GM12878 (cell line): ENCODE results near the gene NRP1. TPM values are rescaled to one million over a fixed set of nuclear protein-coding genes. Genes with fewer than 3 reads are reported as not detected.

Experiments used
- ATAC-seq: fragments of 200-7000 bp; cut with Tn5 transposase; 3 replicates; pipeline ENCODE4 v1.9.1; 2020; ENCODE audit warnings: mild to moderate bottlenecking, moderate library complexity
- BruUV-seq: library from RNA; stranded (reverse); fragments of 400-500 nt; replicated peaks from 2 replicates; lab custom pipeline; 2021; lab: Mats Ljungman, UMichigan
- CTCF ChIA-PET: fragments of 300-600 bp; sonication (Branson Sonifier 250); formaldehyde crosslinking; extraction: SDS; loops from one replicate; lab custom pipeline; 2021; ENCODE audit warnings: inconsistent platforms; lab: Yijun Ruan, JAX
- POLR2A ChIA-PET: fragments of 350-600 bp; formaldehyde crosslinking; extraction: SDS; loops from one replicate; lab custom pipeline; 2021; ENCODE audit warnings: inconsistent platforms; lab: Charles Lee
- RAD21 ChIA-PET: fragments of 300-600 bp; sonication (Branson Sonifier 250); formaldehyde crosslinking; loops from one replicate; lab custom pipeline; 2023; ENCODE audit warnings: antibody characterized with exemption; ENCODE audit not compliant: unreplicated experiment; lab: Charles Lee
- SMC1A ChIA-PET: fragments of 300-600 bp; sonication (Branson Sonifier 250); formaldehyde crosslinking; loops from one replicate; lab custom pipeline; 2023; ENCODE audit not compliant: unreplicated experiment, uncharacterized antibody; lab: Charles Lee
- DNase-seq: peaks from one replicate; pipeline ENCODE4 v3.0.0-alpha.2; 2011; ENCODE audit warnings: low read depth, low spot score
- FAIRE-seq: peaks from 3 replicates; lab custom pipeline; 2011; peaks lifted over from hg19 to GRCh38; lab: Jason Lieb, UNC
- H2AFZ ChIP-seq: 2 replicates; pipeline ENCODE4 v1.6.0; 2011; ENCODE audit warnings: low read depth, low read length, control low read depth; ENCODE audit not compliant: control insufficient read depth
- H3K27ac ChIP-seq: 2 replicates; pipeline ENCODE4 v1.5.1; 2011; ENCODE audit warnings: control low read depth; ENCODE audit not compliant: control insufficient read depth, insufficient read depth
- H3K27me3 ChIP-seq, 2 experiments: replicated peaks in 1 of 2; 2 replicates each; pipeline versions ENCODE4 v1.6.0 to v1.6.1; 2011; ENCODE audit warnings: low read length in 1 of 2; ENCODE audit not compliant: control insufficient read depth in 2 of 2, insufficient read depth in 2 of 2
- H3K36me3 ChIP-seq, 2 experiments: 2 replicates each; pipeline ENCODE4 v1.5.1; 2011; ENCODE audit warnings: low read length in 1 of 2; ENCODE audit not compliant: control insufficient read depth in 2 of 2, insufficient read depth in 2 of 2
- H3K4me1 ChIP-seq: 2 replicates; pipeline ENCODE4 v1.6.1; 2011; ENCODE audit warnings: mild to moderate bottlenecking, low read length, moderate library complexity, mixed read lengths; ENCODE audit not compliant: control insufficient read depth, insufficient read depth
- H3K4me2 ChIP-seq: 2 replicates; pipeline ENCODE4 v1.6.0; 2011; ENCODE audit warnings: control low read depth; ENCODE audit not compliant: control insufficient read depth, insufficient read depth
- H3K4me3 ChIP-seq: fragments of 200-600 bp; sonication (generic); 2 replicates; pipeline ENCODE4 v1.5.1; 2016
- H3K79me2 ChIP-seq: 2 replicates; pipeline ENCODE4 v1.6.0; 2011; ENCODE audit warnings: low read length; ENCODE audit not compliant: control insufficient read depth, insufficient read depth
- H3K9ac ChIP-seq: 2 replicates; pipeline ENCODE4 v1.8.0; 2011; ENCODE audit warnings: low read length, control low read depth, mixed read lengths; ENCODE audit not compliant: control insufficient read depth, insufficient read depth
- H3K9me3 ChIP-seq: replicated peaks from 3 replicates; pipeline ENCODE4 v1.5.1; 2011; ENCODE audit warnings: mild to moderate bottlenecking, low read length; ENCODE audit not compliant: control insufficient read depth, insufficient read depth
- H4K20me1 ChIP-seq: 2 replicates; pipeline ENCODE4 v1.6.0; 2011; ENCODE audit not compliant: control insufficient read depth, insufficient read depth
- CEBPZ ChIP-seq: fragments of 150-350 bp; IDR thresholded peaks from 2 replicates; pipeline ENCODE4 v1.6.1; 2016; ENCODE audit warnings: low read depth, low read length
- CHD2 ChIP-seq: IDR thresholded peaks from 2 replicates; pipeline ENCODE4 v1.6.1; 2011; ENCODE audit warnings: low read depth, low read length, improper control_type of control experiment, borderline replicate concordance
- GABPA ChIP-seq: IDR thresholded peaks from 2 replicates; pipeline ENCODE4 v1.6.1; 2014; ENCODE audit warnings: antibody characterized with exemption, low read depth, mild to moderate bottlenecking, inconsistent platforms
- HDAC2 ChIP-seq: fragments of 200-600 bp; sonication (generic); IDR thresholded peaks from 2 replicates; pipeline ENCODE4 v1.6.1; 2017
- IKZF2 ChIP-seq, 2 experiments: fragments of 450-650 bp; IDR thresholded peaks; 2 replicates each; pipeline ENCODE4 v1.6.1; 2017; ENCODE audit warnings: mild to moderate bottlenecking in 2 of 2, moderate library complexity in 2 of 2
- LARP7 ChIP-seq: fragments of 450-650 bp; IDR thresholded peaks from 2 replicates; pipeline ENCODE4 v1.6.1; 2017; ENCODE audit warnings: mild to moderate bottlenecking
- MEF2B ChIP-seq: fragments of 450-650 bp; IDR thresholded peaks from 2 replicates; pipeline ENCODE4 v1.6.1; 2018; ENCODE audit warnings: mild to moderate bottlenecking, moderate library complexity; ENCODE audit not compliant: partially characterized antibody, poor library complexity, severe bottlenecking
- NFYB ChIP-seq: IDR thresholded peaks from 2 replicates; pipeline ENCODE4 v1.6.1; 2011; ENCODE audit warnings: low read depth, mild to moderate bottlenecking, low read length, improper control_type of control experiment, moderate library complexity; ENCODE audit not compliant: insufficient read depth
- PRDM15 ChIP-seq: fragments of 450-650 bp; formaldehyde crosslinking; IDR thresholded peaks from 2 replicates; pipeline ENCODE4 v1.4.0; 2020; ENCODE audit warnings: mild to moderate bottlenecking, moderate library complexity
- RAD21 ChIP-seq: IDR thresholded peaks from 2 replicates; pipeline ENCODE4 v1.6.1; 2011; ENCODE audit warnings: mild to moderate bottlenecking, low read depth, low read length, moderate library complexity; ENCODE audit not compliant: insufficient read depth
- SMC3 ChIP-seq: IDR thresholded peaks from 2 replicates; pipeline ENCODE4 v1.6.1; 2011; ENCODE audit warnings: low read length, improper control_type of control experiment, borderline replicate concordance
- TARDBP ChIP-seq: IDR thresholded peaks from 2 replicates; pipeline ENCODE4 v1.6.1; 2016; ENCODE audit warnings: borderline replicate concordance
- TBL1XR1 ChIP-seq: IDR thresholded peaks from 2 replicates; pipeline ENCODE4 v1.6.1; 2012; ENCODE audit warnings: low read depth, low read length, improper control_type of control experiment
- USF1 ChIP-seq: IDR thresholded peaks from 2 replicates; pipeline ENCODE4 v1.6.1; 2011; ENCODE audit warnings: borderline replicate concordance, low read depth, mild to moderate bottlenecking, moderate library complexity, mixed read lengths, low read length; ENCODE audit not compliant: insufficient read depth; ENCODE audit errors: extremely low read length
- ZNF384 ChIP-seq: IDR thresholded peaks from 2 replicates; pipeline ENCODE4 v1.6.1; 2012; ENCODE audit warnings: low read depth, mild to moderate bottlenecking, low read length, improper control_type of control experiment, borderline replicate concordance
- WGBS: methylation state at CpG from one replicate; pipeline ENCODE4 v1.1.6; 2016; ENCODE audit warnings: low lambda C conversion rate; ENCODE audit not compliant: insufficient replicate concordance, insufficient coverage; ENCODE audit errors: missing lambda C conversion rate; 5-methylcytosine and 5-hydroxymethylcytosine counted together
- in situ Hi-C: fragments of 300-500 bp; cut with MboI; formaldehyde crosslinking; loops from 9 replicates; pipeline ENCODE4 v1.14.3; 2018; ENCODE audit warnings: mixed read lengths
- intact Hi-C: fragments of 100-400 bp; cut with micrococcal nuclease; formaldehyde crosslinking; loops from one replicate; pipeline ENCODE4 v1.14.2; 2022; ENCODE audit not compliant: unreplicated experiment
- polyA plus RNA-seq, 11 experiments: library from polyadenylated mRNA; depleted of rRNA in 4 of 11; unstranded in 6 of 11; stranded (reverse) in 5 of 11; fragments of >200 nt; fragmentation: Nextera tagmentation in 4 of 11; fragmentation: Illumina TruSeq in 1 of 11; extraction: Ambion mirVana in 4 of 11; extraction: Trizol in 1 of 11; gene quantifications; 1 replicate in 1 of 11; 2 replicates in 10 of 11; pipeline versions ENCODE4 v1.2.1 to v1.2.3, GENCODE V29; 2011 to 2016; ENCODE audit warnings: inconsistent platforms in 2 of 11, missing spikeins in 2 of 11, low read depth in 1 of 11
- total RNA-seq, 4 experiments: library from RNA; depleted of rRNA in 3 of 4; stranded (reverse); fragments of >200 nt in 3 of 4; fragmentation: Illumina TruSeq in 1 of 4; extraction: Trizol in 1 of 4; gene quantifications; 2 replicates each; pipeline versions ENCODE4 v1.2.1 to v1.2.3, GENCODE V29; 2013 to 2021

Gene NRP1
- total and polyA plus RNA-seq, 10 of the 15 experiments (the other 5 are each of a cell fraction or from before 2014, with no cell fraction given): 0.11 to 12.1 (median 0.52) TPM

- no peaks in the 10 kb centered on the region for H3K79me2 ChIP-seq
- intact Hi-C loops (no loop called here), in situ Hi-C loops (no loop called here)
- ChIA-PET SMC1A (interaction anchor here (1.0 to 2.1 kb wide), 4 partner anchors 9 to 230 kb away, joined by 3 to 5 read pairs (median 3); no protein-coding TSS in a partner anchor), CTCF (no interaction called here), RAD21 (no interaction called here), POLR2A (no interaction called here)
- FAIRE-seq: no peak
- TF ChIP-seq SMC3 (no peak), IKZF2 (IDR thresholded peaks at IDR 0.05) (no peak), GABPA (no peak), RAD21 (no peak), CEBPZ (no peak), ZNF384 (no peak), TBL1XR1 (no peak), NFYB (no peak), USF1 (no peak), MEF2B (no peak), TARDBP (no peak), HDAC2 (no peak), LARP7 (no peak), CHD2 (no peak), PRDM15 (CRISPR knock-in tag) (no peak)
- no peak overlapping the region for H3K4me2 ChIP-seq
- ATAC-seq: no peak
- no TSS peak for BruUV-seq
- H3K27ac ChIP-seq: no peak overlapping the region
- H4K20me1 ChIP-seq: no peaks in the 10 kb centered on the region
- DNase-seq: no peak
- no peaks in the 10 kb centered on the region for H3K36me3 ChIP-seq
- H3K4me3 ChIP-seq: no peak overlapping the region
- no peaks in the 10 kb centered on the region for H3K27me3 ChIP-seq
- no peak overlapping the region for H2AFZ ChIP-seq
- no peaks in the 10 kb centered on the region for H3K4me1 ChIP-seq
- H3K9ac ChIP-seq: no peak overlapping the region
- WGBS: 45% methylated on average over 4 of the region's 4 CpGs
- no peaks in the 10 kb centered on the region for H3K9me3 ChIP-seq
Observed at GRCh38 chr10:33382921-33383713, 48.6 kb upstream of the NRP1 start.
